Brain microvascular endothelial cell (primary cell): ENCODE data around the gene INTU.

Source experiments
- DNase-seq: peaks from one replicate; pipeline ENCODE4 v3.0.0-alpha.2; 2020
- H3K27ac ChIP-seq: fragments of 250-450 bp; sonication (Bioruptor Pico); 2 replicates; pipeline ENCODE4 v1.5.1; 2020; ENCODE audit warnings: mild to moderate bottlenecking, moderate library complexity
- H3K27me3 ChIP-seq: fragments of 250-450 bp; sonication (Bioruptor Pico); replicated peaks from 2 replicates; pipeline ENCODE4 v1.5.1; 2020; ENCODE audit warnings: mild to moderate bottlenecking
- H3K36me3 ChIP-seq: fragments of 250-450 bp; sonication (Bioruptor Pico); replicated peaks from 2 replicates; pipeline ENCODE4 v1.5.1; 2020; ENCODE audit warnings: mild to moderate bottlenecking
- H3K4me3 ChIP-seq: 2 replicates; pipeline ENCODE4 v1.5.1; 2011; ENCODE audit warnings: low read depth, mild to moderate bottlenecking, control low read depth, low read length, moderate library complexity
- CTCF ChIP-seq: IDR thresholded peaks from 2 replicates; pipeline ENCODE4 v1.5.1; 2011; ENCODE audit warnings: low read depth, mild to moderate bottlenecking, moderate library complexity, low read length, control low read depth, inconsistent platforms; ENCODE audit errors: missing control alignments
- in situ Hi-C: cut with HindIII; loops from 2 replicates; pipeline ENCODE4 v1.10.0; 2017; ENCODE audit warnings: low sequenced_read_pairs, low pct_ligation_motif_present

Gene INTU

GRCh38 chr4:127629371-127629770 lies 3.4 kb upstream of the INTU start:
- DNase-seq, result no peak
- Histone ChIP-seq H3K27ac (no peak overlapping the region), H3K36me3 (no peaks in the 10 kb centered on the region), H3K27me3 (no peaks in the 10 kb centered on the region), H3K4me3 (no peak overlapping the region)
- in situ Hi-C loops, result no loop called here
- no peak for TF ChIP-seq CTCF

- no peak overlapping the region for H3K27ac ChIP-seq
- H3K36me3 ChIP-seq, result no peaks in the 10 kb centered on the region
- no peak for DNase-seq
- H3K4me3 ChIP-seq, result no peak overlapping the region
- in situ Hi-C loops, result no loop called here
- H3K27me3 ChIP-seq, result no peaks in the 10 kb centered on the region
- no peak for TF ChIP-seq CTCF
Observed at GRCh38 chr4:127630152-127630551, 2.6 kb upstream of the INTU start.

- H3K27ac ChIP-seq, result no peak overlapping the region
- H3K27me3 ChIP-seq, result no peaks in the 10 kb centered on the region
- no peak for TF ChIP-seq CTCF
- in situ Hi-C loops, result no loop called here
- H3K36me3 ChIP-seq, result no peaks in the 10 kb centered on the region
- no peak overlapping the region for H3K4me3 ChIP-seq
- DNase-seq, result peak; percentile 9
Observed at GRCh38 chr4:127631420-127631819, 1.3 kb upstream of the INTU start.

GRCh38 chr4:127634181-127634580 lies 1.4 kb downstream of the INTU start:
- DNase-seq, result peak; percentile 80
- Histone ChIP-seq H3K4me3 (no peak overlapping the region), H3K27ac (peak overlapping the region; percentile 71), H3K27me3 (no peaks in the 10 kb centered on the region), H3K36me3 (no peaks in the 10 kb centered on the region)
- in situ Hi-C loops, result no loop called here
- TF ChIP-seq CTCF, result no peak

- Histone ChIP-seq H3K27me3 (no peaks in the 10 kb centered on the region), H3K4me3 (no peak overlapping the region), H3K27ac (no peak overlapping the region), H3K36me3 (peaks cover 8% of the 10 kb centered on the region)
- in situ Hi-C loops, result no loop called here
- TF ChIP-seq CTCF, result no peak
- no peak for DNase-seq
Observed at GRCh38 chr4:127641524-127641923, 8.8 kb downstream of the INTU start.

GRCh38 chr4:127642169-127642568 lies 9.4 kb downstream of the INTU start:
- Histone ChIP-seq H3K27me3 (no peaks in the 10 kb centered on the region), H3K36me3 (peaks cover 8% of the 10 kb centered on the region), H3K4me3 (no peak overlapping the region), H3K27ac (no peak overlapping the region)
- TF ChIP-seq CTCF, result no peak
- peak; percentile 15 for DNase-seq
- in situ Hi-C loops, result no loop called here
